GM12801 (cell line): ENCODE data around the gene EGFL6.

Experiments
- TF ChIP-seq, protein P1 (sequence below): IDR thresholded peaks from one replicate; pipeline ENCODE4 v1.5.1; 2011; ENCODE audit warnings: control low read depth; ENCODE audit not compliant: insufficient read length; ENCODE audit errors: extremely low read depth

EGFL6 gene

DNA sequence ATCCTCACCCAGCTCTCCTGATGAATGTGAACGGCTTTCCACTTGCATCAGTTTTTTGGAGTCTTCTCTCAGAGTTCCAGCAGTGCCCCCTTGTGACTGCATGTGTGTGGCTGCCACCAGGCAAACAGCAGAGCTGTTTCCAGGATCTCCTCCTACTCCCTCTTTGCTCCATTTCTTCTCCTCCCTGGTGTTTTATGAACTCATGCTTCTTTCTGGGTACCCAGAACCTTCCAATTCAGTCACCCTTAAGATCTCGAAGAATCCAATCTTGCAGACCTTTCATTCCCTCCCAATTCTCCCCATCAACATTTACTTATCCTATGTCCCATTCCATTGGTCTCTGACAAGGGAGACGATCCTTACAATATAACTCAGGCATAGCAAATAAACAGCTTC lies 76.8 kb downstream of the EGFL6 start:
- TF ChIP-seq, protein P1, sequence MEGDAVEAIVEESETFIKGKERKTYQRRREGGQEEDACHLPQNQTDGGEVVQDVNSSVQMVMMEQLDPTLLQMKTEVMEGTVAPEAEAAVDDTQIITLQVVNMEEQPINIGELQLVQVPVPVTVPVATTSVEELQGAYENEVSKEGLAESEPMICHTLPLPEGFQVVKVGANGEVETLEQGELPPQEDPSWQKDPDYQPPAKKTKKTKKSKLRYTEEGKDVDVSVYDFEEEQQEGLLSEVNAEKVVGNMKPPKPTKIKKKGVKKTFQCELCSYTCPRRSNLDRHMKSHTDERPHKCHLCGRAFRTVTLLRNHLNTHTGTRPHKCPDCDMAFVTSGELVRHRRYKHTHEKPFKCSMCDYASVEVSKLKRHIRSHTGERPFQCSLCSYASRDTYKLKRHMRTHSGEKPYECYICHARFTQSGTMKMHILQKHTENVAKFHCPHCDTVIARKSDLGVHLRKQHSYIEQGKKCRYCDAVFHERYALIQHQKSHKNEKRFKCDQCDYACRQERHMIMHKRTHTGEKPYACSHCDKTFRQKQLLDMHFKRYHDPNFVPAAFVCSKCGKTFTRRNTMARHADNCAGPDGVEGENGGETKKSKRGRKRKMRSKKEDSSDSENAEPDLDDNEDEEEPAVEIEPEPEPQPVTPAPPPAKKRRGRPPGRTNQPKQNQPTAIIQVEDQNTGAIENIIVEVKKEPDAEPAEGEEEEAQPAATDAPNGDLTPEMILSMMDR = no peak

- TF ChIP-seq, protein P1 = no peak
These were observed 78.4 kb downstream of the EGFL6 start for GRCh38 chrX:13647709-13648212.

DNA sequence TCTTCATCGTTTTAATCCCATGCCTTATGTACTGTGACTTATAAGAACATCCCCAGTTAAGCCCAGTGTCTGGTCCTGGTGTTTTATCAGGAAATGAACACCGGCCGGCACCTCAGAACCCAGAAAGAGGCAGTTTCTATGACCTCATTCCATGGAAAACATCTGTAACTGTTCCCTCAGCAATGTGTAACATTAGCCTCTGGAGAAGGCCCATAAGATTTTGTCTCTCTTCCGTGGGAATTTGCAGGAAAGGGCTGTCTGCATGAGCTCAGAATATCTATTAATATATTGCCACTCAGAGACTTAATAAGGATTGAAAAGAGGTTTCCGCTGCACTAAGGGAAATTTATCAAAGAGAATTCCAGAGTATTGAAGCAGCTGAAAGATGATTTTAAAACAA lies 80.4 kb downstream of the EGFL6 start:
- TF ChIP-seq, protein P1 = no peak

DNA sequence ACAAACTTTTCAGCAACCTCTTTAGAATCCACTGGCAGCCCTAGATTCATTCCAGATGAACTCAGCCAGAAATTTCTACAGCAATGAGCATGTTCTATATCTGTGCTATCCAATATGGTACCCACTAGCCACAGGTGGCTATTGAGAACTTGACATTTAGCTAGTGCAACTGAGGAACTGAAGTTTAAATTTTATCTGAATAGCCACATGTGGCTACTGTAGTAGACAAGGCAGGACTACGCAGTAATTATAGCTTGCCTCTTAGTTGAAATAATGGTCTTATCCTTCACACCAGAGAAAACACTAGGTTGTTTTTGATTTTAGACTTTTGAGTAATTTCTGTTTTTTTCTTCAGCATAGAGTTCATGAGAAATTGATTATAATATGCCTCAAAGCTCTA lies 80.9 kb downstream of the EGFL6 start:
- TF ChIP-seq, protein P1 = no peak

GRCh38 chrX:13651150-13651549 lies 81.7 kb downstream of the EGFL6 start:
- TF ChIP-seq, protein P1 = no peak

DNA sequence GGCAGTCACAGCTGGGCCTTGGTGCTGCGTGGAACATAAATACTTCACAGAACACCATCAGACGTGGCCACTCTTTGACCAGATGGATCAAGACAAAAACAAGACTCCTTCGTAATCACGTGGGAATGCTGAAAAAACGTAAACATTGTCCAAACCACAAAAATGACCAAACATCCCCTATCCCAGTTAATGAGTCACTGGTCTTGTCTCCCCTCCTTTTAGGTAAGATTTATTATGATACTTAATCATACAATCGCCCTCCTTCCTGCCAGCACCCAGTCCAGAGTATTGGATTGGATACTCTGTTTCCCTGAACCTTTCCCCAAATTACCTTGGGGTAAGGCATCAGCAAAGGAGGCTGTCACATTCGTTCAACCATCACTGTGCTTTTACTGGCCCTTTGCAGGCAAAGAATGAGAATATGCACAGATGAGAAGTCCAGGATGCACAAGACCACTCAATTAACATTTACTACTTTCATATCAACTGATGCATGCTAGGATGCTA lies 82.9 kb downstream of the EGFL6 start:
- TF ChIP-seq, protein P1 = no peak

DNA sequence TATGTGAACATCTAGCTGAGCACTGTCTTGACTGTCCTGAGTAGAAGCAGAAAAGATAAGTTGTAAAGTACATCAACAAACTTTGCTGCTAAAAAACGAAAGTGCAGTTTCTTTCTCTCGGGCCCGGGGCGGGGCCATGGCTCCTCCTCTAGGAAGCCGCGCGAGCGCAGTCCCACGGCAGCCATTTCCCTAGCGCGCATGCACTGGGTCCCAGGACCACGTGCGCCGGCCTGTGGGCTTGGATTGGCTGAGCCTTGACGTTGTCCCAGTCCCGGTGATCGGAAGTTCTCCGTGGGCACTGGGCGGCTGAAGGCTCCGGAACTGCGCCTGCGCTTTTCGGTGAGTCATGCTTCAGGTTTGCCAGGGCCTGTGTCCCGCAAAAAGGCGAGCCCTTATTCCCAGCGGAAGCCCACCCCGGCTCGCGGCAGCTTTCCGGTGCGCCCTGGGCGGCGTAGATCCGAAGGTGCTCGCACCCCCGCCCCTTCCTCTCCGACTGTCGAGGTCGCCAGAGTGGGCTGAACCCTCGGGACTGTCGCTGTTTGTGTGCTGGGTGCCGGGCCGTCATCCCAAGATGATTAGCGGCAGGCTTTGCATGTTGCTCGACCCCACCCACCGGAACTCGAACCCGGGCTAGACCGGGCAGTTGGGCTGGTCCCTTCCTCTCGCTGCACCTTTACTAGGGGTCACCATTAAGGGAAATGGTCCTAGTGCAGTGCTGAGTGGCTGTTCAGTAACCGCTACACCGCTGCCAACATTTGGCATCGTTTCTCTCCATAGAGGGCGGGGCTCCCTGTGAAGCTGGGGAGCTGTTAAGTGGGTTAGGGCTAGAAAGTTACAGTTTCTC lies 83.7 kb downstream of the EGFL6 start, which contains the start of gene TCEANC:
TCEANC (plus strand) TSS at position 292 of the 844 bp plus-strand sequence. CDS start 9,368 bp downstream, outside the sequence.
- TF ChIP-seq, protein P1 = no peak
